SK-N-SH treated with all-trans-retinoic acid at 6 μM for 48 hours (cell line): ENCODE results near the gene ARSG.
"Not testable (repeated sequence)": the region's sequence is repeated elsewhere in the genome, so short reads cannot be mapped to it uniquely, and the experiment has no call there.

Experiments
- CSRNP3 ChIP-seq: fragments of 250-450 bp; sonication (Bioruptor Pico); IDR thresholded peaks from 2 replicates; pipeline ENCODE4 v1.5.1; 2021; ENCODE audit warnings: mild to moderate bottlenecking, moderate library complexity
- OSR1 ChIP-seq: fragments of 250-450 bp; sonication (Bioruptor Pico); IDR thresholded peaks from 2 replicates; pipeline ENCODE4 v1.8.0; 2022; ENCODE audit warnings: moderate library complexity, mild to moderate bottlenecking, inconsistent platforms

- not testable (repeated sequence) for TF ChIP-seq CSRNP3; OSR1 (CRISPR knock-in tag)
Measured at GRCh38 chr17:68354311-68354710, 63.0 kb downstream of the ARSG start.
